ENCODE results near the gene SCARF2.
A peak's percentile ranks its signal among the peaks of the same experiment; 100 is the strongest.

Gene SCARF2

GRCh38 chr22:20464912-20465758, 27.5 kb upstream of the SCARF2 start:
- H3K79me2 ChIP-seq (ENCODE audit: insufficient read depth, low read length) = no peaks in the 10 kb centered on the region
- no peak overlapping the region for H2AFZ ChIP-seq (ENCODE audit: low read depth, low read length)
- peaks cover 11% of the 10 kb centered on the region for H3K4me1 ChIP-seq (ENCODE audit: insufficient read depth, low read length)
- H3K9ac ChIP-seq (ENCODE audit: low read depth, low read length) = no peak overlapping the region
- peaks cover 35% of the 10 kb centered on the region for H3K36me3 ChIP-seq (ENCODE audit: insufficient read depth, low read length)
- H3K27me3 ChIP-seq (ENCODE audit: insufficient read depth, low read length, poor library complexity) = no peaks in the 10 kb centered on the region
- H3K27ac ChIP-seq (ENCODE audit: low read length) = no peak overlapping the region
- no peak for ATAC-seq (ENCODE audit: insufficient read depth, low read depth)
- H3K9me3 ChIP-seq (ENCODE audit: insufficient read depth, low read length, severe bottlenecking) = no peaks in the 10 kb centered on the region
- TF ChIP-seq, protein P1, sequence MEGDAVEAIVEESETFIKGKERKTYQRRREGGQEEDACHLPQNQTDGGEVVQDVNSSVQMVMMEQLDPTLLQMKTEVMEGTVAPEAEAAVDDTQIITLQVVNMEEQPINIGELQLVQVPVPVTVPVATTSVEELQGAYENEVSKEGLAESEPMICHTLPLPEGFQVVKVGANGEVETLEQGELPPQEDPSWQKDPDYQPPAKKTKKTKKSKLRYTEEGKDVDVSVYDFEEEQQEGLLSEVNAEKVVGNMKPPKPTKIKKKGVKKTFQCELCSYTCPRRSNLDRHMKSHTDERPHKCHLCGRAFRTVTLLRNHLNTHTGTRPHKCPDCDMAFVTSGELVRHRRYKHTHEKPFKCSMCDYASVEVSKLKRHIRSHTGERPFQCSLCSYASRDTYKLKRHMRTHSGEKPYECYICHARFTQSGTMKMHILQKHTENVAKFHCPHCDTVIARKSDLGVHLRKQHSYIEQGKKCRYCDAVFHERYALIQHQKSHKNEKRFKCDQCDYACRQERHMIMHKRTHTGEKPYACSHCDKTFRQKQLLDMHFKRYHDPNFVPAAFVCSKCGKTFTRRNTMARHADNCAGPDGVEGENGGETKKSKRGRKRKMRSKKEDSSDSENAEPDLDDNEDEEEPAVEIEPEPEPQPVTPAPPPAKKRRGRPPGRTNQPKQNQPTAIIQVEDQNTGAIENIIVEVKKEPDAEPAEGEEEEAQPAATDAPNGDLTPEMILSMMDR (IDR thresholded peaks at IDR 0.05; ENCODE audit: borderline replicate concordance, extremely low read depth, low read length, poor library complexity, severe bottlenecking) = no peak
- TF ChIP-seq EZH2 (IDR thresholded peaks at IDR 0.05; ENCODE audit: borderline replicate concordance, low read depth, low read length, severe bottlenecking) = no peak
- no peak overlapping the region for H3K4me3 ChIP-seq (ENCODE audit: low read depth in 1 of 2, low read length in 2 of 2)
- H4K20me1 ChIP-seq (ENCODE audit: insufficient read depth, low read length) = no peaks in the 10 kb centered on the region
- H3K4me2 ChIP-seq (ENCODE audit: insufficient read depth, low read length) = no peak overlapping the region
- DNase-seq = no peak

- no peak overlapping the region for H3K27ac ChIP-seq (ENCODE audit: low read length)
- H3K27me3 ChIP-seq (ENCODE audit: insufficient read depth, low read length, poor library complexity) = no peaks in the 10 kb centered on the region
- H3K9ac ChIP-seq (ENCODE audit: low read depth, low read length) = no peak overlapping the region
- no peak overlapping the region for H2AFZ ChIP-seq (ENCODE audit: low read depth, low read length)
- H3K4me3 ChIP-seq (ENCODE audit: low read depth in 1 of 2, low read length in 2 of 2) = no peak overlapping the region
- no peaks in the 10 kb centered on the region for H3K9me3 ChIP-seq (ENCODE audit: insufficient read depth, low read length, severe bottlenecking)
- no peaks in the 10 kb centered on the region for H3K79me2 ChIP-seq (ENCODE audit: insufficient read depth, low read length)
- H3K4me1 ChIP-seq (ENCODE audit: insufficient read depth, low read length) = peaks cover 11% of the 10 kb centered on the region
- TF ChIP-seq, protein P1 (IDR thresholded peaks at IDR 0.05; ENCODE audit: borderline replicate concordance, extremely low read depth, low read length, poor library complexity, severe bottlenecking) = no peak
- TF ChIP-seq EZH2 (IDR thresholded peaks at IDR 0.05; ENCODE audit: borderline replicate concordance, low read depth, low read length, severe bottlenecking) = no peak
- no peak for ATAC-seq (ENCODE audit: insufficient read depth, low read depth)
- peaks cover 38% of the 10 kb centered on the region for H3K36me3 ChIP-seq (ENCODE audit: insufficient read depth, low read length)
- no peak overlapping the region for H3K4me2 ChIP-seq (ENCODE audit: insufficient read depth, low read length)
- DNase-seq = no peak
- no peaks in the 10 kb centered on the region for H4K20me1 ChIP-seq (ENCODE audit: insufficient read depth, low read length)
These were observed 26.5 kb upstream of the SCARF2 start for GRCh38 chr22:20464096-20464614.

- no peak for TF ChIP-seq EZH2 (IDR thresholded peaks at IDR 0.05; ENCODE audit: borderline replicate concordance, low read depth, low read length, severe bottlenecking)
- TF ChIP-seq, protein P1 (IDR thresholded peaks at IDR 0.05; ENCODE audit: borderline replicate concordance, extremely low read depth, low read length, poor library complexity, severe bottlenecking) = no peak
- H3K9me3 ChIP-seq (ENCODE audit: insufficient read depth, low read length, severe bottlenecking) = no peaks in the 10 kb centered on the region
- H4K20me1 ChIP-seq (ENCODE audit: insufficient read depth, low read length) = no peaks in the 10 kb centered on the region
- no peak overlapping the region for H3K4me2 ChIP-seq (ENCODE audit: insufficient read depth, low read length)
- H3K9ac ChIP-seq (ENCODE audit: low read depth, low read length) = no peak overlapping the region
- H3K36me3 ChIP-seq (ENCODE audit: insufficient read depth, low read length) = peaks cover 42% of the 10 kb centered on the region
- no peaks in the 10 kb centered on the region for H3K27me3 ChIP-seq (ENCODE audit: insufficient read depth, low read length, poor library complexity)
- peak; percentile 70 for ATAC-seq (ENCODE audit: insufficient read depth, low read depth)
- no peaks in the 10 kb centered on the region for H3K79me2 ChIP-seq (ENCODE audit: insufficient read depth, low read length)
- peak; percentile 27 for DNase-seq
- peaks cover 11% of the 10 kb centered on the region for H3K4me1 ChIP-seq (ENCODE audit: insufficient read depth, low read length)
- no peak overlapping the region for H2AFZ ChIP-seq (ENCODE audit: low read depth, low read length)
- H3K4me3 ChIP-seq (ENCODE audit: low read depth in 1 of 2, low read length in 2 of 2) = no peak overlapping the region
- H3K27ac ChIP-seq (ENCODE audit: low read length) = peak overlapping the region; percentile 5
These were observed 25.9 kb upstream of the SCARF2 start for GRCh38 chr22:20463324-20464095.
